Measurements from ENCODE around the gene PLXNA3. TPM values are rescaled to one million over a fixed set of nuclear protein-coding genes. Genes with fewer than 3 reads are reported as not detected.
A peak's percentile ranks its signal among the peaks of the same experiment; 100 is the strongest.

The PLXNA3 gene
- polyA plus RNA-seq, 1 of the 3 experiments (the other 2 are of a cell fraction) = 33.2 TPM

DNA sequence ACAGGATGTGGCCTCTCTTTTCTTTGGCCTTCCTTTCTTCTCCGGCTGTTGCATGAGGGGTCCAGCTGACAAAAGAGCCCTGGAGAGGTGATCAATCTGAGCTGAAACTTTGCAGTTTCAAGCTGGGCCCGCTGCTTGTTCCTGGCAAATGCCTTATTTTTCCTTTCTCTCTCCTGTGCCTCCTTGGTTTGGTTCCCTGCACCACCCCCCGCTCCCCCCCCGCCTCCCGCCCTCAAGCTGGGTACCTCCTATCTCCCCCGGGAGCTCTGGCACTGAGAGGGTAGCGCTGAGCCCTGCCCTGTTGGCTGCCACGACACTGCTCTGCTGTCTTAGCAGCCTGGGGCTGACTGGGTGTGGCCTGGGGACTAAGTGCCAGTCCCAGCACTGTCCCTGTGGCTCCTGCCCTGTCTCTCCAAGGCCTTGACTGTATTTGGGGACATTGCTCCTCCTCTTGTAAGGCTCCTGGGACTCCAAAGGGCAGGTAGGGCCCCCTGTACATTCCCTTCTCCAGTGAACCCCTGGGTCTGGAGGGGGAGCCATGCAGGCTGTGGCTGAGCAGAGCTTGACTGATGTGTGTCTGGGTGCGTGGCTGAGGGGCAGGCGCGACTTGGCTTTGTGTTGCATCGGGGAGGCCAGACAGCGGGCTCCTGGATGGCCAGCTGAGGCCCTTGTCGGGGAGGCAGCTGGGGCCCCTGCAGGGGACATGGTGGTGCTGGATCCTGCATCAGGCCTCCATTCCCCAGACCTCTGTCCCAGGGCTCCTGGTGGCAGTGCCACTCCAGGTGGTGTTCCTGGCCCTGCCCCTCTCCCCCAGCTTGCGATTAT is 1.1 kb downstream of the PLXNA3 start:
- Histone ChIP-seq H3K9me3 (no peaks in the 10 kb centered on the region), H3K27me3 (ENCODE audit: insufficient read depth) (no peaks in the 10 kb centered on the region), H3K27ac (ENCODE audit: low read depth in 2 of 2, low read length in 1 of 2) (peak overlapping the region in 1 of 2 experiments; percentile 17; a peak in 1 of 4 replicates), H3K4me1 (ENCODE audit: control insufficient read depth in 1 of 2, insufficient read depth in 2 of 2, low read depth in 1 of 2, low read length in 1 of 2) (peaks cover 0 to 12% of the 10 kb centered on the region in 2 experiments; a peak in 1 of 4 replicates), H3K9me2 (no peaks in the 10 kb centered on the region), H3K9ac (peak overlapping the region; percentile 68), H3K4me3 (ENCODE audit: low read depth in 2 of 2, low read length in 1 of 2) (peak overlapping the region; percentile 66 to 67), H3K36me3 (replicated peaks in 1 of 2; ENCODE audit: control insufficient read depth in 1 of 2, insufficient read depth in 2 of 2, low read length in 1 of 2) (peaks cover 0 to 10% of the 10 kb centered on the region in 2 experiments), H4K20me1 (ENCODE audit: insufficient read depth) (peaks cover 36% of the 10 kb centered on the region), H2AFZ (ENCODE audit: low read depth) (no peak overlapping the region), H3F3A (replicated peaks; ENCODE audit: insufficient read depth) (peaks cover 4% of the 10 kb centered on the region), H3K79me2 (ENCODE audit: insufficient read depth) (peaks cover 35% of the 10 kb centered on the region), H3K4me2 (peak overlapping the region; percentile 82)
- TF ChIP-seq, protein P1, sequence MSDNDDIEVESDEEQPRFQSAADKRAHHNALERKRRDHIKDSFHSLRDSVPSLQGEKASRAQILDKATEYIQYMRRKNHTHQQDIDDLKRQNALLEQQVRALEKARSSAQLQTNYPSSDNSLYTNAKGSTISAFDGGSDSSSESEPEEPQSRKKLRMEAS (IDR thresholded peaks at IDR 0.05; ENCODE audit: low read depth) = no peak
- no peak for TF ChIP-seq JUND (IDR thresholded peaks at IDR 0.05)
- no peak for TF ChIP-seq MXI1 (IDR thresholded peaks at IDR 0.05; ENCODE audit: low read depth, low read length)
- TF ChIP-seq YY1 (IDR thresholded peaks at IDR 0.05; ENCODE audit: low read depth) = no peak
- TF ChIP-seq RAD21 (IDR thresholded peaks at IDR 0.05; ENCODE audit: low read length) = no peak
- no peak for TF ChIP-seq SIN3A (IDR thresholded peaks at IDR 0.05; ENCODE audit: borderline replicate concordance, low read depth, low read length)
- TF ChIP-seq ELF1 (IDR thresholded peaks at IDR 0.05) = no peak
- no peak for TF ChIP-seq EP300 (IDR thresholded peaks at IDR 0.05; ENCODE audit: borderline replicate concordance in 1 of 2, low read depth in 1 of 2, low read length in 1 of 2)
- no peak for TF ChIP-seq RXRA (IDR thresholded peaks at IDR 0.05; ENCODE audit: borderline replicate concordance, low read depth)
- TF ChIP-seq, protein P2, sequence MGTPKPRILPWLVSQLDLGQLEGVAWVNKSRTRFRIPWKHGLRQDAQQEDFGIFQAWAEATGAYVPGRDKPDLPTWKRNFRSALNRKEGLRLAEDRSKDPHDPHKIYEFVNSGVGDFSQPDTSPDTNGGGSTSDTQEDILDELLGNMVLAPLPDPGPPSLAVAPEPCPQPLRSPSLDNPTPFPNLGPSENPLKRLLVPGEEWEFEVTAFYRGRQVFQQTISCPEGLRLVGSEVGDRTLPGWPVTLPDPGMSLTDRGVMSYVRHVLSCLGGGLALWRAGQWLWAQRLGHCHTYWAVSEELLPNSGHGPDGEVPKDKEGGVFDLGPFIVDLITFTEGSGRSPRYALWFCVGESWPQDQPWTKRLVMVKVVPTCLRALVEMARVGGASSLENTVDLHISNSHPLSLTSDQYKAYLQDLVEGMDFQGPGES (IDR thresholded peaks at IDR 0.05; ENCODE audit: low read depth, low read length) = no peak
- TF ChIP-seq FOXM1 (IDR thresholded peaks at IDR 0.05; ENCODE audit: low read depth) = no peak
- TF ChIP-seq, protein P3, sequence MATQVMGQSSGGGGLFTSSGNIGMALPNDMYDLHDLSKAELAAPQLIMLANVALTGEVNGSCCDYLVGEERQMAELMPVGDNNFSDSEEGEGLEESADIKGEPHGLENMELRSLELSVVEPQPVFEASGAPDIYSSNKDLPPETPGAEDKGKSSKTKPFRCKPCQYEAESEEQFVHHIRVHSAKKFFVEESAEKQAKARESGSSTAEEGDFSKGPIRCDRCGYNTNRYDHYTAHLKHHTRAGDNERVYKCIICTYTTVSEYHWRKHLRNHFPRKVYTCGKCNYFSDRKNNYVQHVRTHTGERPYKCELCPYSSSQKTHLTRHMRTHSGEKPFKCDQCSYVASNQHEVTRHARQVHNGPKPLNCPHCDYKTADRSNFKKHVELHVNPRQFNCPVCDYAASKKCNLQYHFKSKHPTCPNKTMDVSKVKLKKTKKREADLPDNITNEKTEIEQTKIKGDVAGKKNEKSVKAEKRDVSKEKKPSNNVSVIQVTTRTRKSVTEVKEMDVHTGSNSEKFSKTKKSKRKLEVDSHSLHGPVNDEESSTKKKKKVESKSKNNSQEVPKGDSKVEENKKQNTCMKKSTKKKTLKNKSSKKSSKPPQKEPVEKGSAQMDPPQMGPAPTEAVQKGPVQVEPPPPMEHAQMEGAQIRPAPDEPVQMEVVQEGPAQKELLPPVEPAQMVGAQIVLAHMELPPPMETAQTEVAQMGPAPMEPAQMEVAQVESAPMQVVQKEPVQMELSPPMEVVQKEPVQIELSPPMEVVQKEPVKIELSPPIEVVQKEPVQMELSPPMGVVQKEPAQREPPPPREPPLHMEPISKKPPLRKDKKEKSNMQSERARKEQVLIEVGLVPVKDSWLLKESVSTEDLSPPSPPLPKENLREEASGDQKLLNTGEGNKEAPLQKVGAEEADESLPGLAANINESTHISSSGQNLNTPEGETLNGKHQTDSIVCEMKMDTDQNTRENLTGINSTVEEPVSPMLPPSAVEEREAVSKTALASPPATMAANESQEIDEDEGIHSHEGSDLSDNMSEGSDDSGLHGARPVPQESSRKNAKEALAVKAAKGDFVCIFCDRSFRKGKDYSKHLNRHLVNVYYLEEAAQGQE (IDR thresholded peaks at IDR 0.05; ENCODE audit: low read depth, low read length) = no peak
- TF ChIP-seq SMC3 (IDR thresholded peaks at IDR 0.05; ENCODE audit: low read depth, low read length) = no peak
- no peak for TF ChIP-seq RCOR1 (IDR thresholded peaks at IDR 0.05; ENCODE audit: low read length)
- DNase-seq = peak; percentile 70
- 15% methylated on average over 10 of the region's 15 CpGs for WGBS (ENCODE audit: low lambda C conversion rate)
- POLR2A ChIA-PET = interaction anchor here (0.8 to 2.1 kb wide), 8 partner anchors 14 to 75 kb away, joined by 3 to 8 read pairs (median 3); partner anchors contain the start of genes LAGE3 and UBL4A
- CTCF ChIA-PET = interaction anchor here (0.9 to 1.5 kb wide), 4 partner anchors 22 to 75 kb away, joined by 3 to 4 read pairs (median 3); partner anchors contain the start of gene UBL4A

Data from SK-N-SH (cell line).